Fibroblast of skin of right quadriceps (primary cell): ENCODE measurements around the gene ZRSR2.

Experiments
- DNase-seq: peaks from one replicate; pipeline ENCODE4 v3.0.0-alpha.2; 2013

ZRSR2 gene

DNA sequence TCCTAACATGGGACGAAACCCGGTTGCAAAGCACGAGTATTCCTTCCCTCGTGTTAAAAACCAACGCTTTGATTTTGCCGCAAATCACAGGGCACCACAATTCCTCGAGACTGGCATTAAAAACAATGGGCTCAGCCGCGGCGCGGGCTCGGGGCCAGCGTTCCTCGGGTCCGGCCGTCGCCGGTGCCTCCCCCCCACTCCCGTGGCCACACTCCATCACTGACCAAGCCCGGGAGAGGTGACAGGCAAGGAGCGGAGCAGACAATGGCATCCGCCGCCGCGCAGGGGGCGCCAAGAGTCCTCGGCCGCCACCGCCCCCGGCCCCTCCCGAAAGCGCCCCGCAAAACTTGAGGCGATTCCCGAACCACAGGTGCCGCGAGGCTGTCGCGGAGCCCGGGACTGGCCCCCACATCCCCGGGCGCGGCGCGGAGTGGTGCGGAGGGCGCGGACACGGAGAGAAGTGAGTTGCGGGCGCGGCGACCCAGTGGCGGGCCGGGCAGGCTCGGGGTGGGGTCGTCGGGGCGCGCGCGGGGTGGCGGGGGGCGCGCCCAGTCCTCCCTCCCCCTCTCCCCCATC, 63.9 kb downstream of the ZRSR2 start:
- no peak for DNase-seq

DNA sequence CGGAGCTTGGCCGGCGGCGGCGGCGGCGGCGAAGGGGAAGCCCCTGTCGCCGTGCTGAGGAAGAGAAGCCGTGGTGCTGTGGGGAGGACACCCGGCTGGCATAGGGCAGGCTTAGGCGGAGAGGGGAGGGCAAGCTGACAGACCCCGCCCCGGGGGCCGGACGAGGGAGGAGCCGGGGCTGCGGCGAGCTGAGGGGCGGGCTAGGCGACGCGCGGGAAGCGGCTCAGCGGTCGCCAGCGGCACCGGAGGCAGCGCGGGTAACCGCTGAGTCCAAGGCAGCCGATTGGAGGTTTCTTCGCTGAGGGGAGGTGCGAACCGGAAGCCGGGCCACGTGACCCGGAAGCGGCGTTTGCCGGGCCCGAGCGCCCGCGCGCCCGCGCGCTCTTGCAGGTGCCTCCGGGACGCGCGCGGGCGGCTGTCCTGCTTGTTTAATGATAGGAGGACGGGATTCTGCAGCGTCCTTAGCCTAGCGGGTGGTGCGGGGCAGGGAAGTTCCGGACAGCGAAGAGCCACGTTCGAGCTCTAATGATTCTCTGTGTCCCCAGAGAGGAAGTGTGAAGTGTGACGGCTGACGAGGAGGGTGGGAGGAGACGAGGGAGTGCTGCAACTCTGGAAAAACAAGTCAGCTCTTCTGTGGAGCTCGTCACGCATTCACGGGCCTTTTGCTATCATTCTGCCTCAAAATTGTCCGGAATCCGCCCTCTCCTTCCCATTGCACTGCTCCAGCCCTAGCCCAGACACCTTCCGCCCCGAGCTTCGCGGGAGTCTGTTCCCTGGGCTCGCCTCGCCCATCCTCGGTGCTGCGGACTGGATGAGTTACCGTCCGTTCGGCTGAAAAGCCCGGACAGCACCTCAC, 64.7 kb downstream of the ZRSR2 start, which contains the start of gene AP1S2:
AP1S2 (minus strand) TSS at position 102 of the 856 bp plus-strand sequence. CDS start 2,289 bp downstream, outside the sequence.
- DNase-seq, result peak; percentile 92

DNA sequence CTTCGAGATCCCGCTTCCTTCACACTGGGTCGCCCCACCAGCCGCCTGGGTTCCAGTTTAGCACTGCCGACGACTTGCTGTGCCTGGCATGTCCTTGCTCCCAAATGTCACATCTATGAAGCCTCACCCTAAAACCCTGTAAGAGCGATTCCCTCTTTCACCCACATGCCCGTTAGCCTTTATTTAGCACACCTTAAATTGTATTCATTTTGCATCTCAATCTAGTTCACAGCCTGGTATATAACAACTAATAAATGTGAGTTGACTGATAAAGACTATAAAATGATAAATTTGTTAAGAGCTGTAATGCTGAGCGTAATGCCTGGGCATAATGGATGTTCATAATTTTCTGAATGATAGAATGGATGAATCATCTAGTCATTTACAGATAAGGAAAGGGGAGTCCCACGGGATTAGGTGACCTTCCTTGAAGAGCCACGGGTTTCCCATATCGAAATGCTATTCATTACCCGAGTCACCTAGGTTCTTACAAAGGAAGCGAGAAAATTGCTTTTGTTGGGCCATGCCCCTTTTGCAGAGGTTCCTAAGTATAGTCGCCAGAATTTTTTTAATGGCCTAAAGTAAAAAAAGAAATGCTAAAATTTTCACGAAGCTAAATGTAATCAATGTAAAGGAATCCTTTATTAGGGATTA, 65.4 kb downstream of the ZRSR2 start:
- DNase-seq, result no peak

DNA sequence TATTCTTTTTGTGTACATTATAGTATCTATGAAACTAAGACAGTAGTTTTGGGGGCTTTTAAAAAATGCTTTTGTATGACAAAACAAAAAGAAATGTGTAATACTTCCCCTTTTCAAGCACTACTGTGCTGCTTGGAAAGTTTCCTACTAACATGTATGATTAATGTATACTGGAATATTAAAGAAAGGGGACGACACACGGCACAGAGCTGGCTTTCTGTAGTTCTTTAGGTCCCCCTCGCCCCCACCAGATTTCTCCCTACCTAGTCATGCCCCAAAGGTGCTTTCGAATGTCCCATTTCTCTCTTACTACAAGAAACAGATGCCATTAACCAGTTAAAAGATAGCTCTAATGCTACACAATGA, 65.9 kb downstream of the ZRSR2 start:
- DNase-seq, result no peak

DNA sequence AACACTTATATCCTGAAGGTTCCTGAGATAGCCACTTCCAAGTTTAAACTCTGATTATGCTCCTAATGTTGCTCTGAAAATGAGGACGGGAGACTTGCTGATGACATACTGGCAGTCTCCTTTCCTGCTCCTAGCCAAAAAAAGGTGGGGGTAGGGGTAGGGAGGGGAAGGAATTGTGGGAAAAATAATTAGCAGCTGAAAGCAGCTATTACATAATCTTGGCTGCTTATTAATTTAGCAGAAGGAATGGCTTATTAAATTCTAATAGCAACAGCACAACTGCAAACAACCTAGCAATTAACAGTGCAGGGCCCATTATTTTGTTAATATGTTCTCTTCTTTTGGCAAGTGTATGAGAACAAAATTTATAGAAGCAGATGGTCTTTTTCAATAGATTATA, 66.4 kb downstream of the ZRSR2 start:
- no peak for DNase-seq

DNA sequence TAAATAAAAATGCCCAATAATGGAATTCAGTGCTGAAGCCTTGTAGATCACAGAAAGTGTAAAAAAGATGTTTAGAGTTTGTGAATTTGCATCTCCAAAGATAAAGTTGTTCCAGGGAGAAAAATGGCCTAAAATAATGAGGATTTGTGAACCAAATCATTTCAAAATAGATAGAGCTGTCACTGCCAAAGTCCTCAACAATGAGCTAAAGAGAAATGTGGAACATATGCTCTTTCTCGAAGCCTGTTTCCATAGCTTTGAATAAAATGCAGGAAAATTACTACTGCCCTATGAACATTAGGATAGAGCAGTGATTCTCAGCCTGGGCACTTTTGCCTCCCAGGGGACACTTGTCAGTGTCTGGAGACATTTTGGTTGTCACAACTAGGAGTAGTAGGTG, 67.8 kb downstream of the ZRSR2 start:
- DNase-seq, result no peak

DNA sequence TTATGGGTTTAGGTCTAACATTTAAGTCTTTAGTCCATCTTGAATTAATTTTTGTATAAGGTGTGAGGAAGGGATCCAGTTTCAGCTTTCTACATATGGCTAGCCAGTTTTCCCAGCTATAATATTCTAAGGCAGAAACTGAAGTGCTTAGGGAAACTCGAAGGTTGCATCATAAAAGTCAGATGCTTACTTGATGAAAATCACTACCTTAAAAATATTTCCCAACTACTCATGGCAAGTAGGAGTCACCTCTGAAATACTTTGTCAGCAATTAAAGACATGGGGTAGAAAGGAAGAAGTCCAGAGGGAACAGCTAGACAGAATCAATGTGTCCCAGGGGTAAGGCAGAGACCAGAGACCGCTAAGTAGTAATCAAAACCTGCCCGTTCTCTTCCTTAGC, 70.6 kb downstream of the ZRSR2 start:
- no peak for DNase-seq

DNA sequence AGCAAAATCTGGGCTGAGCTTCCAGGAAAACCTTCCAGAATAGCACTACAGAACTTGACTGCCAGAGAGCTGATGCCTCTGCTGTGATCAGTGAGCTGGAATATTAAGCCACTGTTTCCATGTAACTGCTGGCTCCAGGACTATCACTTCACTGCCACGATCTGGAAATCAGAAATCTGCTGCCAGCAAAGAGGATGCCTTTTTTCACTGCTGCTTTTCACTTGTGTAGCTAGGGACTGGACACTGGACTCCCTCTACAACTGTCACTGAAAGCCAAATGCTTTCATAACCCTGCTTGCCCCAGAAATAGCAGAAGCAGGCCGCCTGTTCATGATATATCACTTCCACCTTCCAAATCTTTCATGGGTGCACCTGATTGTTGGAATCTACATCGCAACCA, 73.7 kb downstream of the ZRSR2 start:
- no peak for DNase-seq

DNA sequence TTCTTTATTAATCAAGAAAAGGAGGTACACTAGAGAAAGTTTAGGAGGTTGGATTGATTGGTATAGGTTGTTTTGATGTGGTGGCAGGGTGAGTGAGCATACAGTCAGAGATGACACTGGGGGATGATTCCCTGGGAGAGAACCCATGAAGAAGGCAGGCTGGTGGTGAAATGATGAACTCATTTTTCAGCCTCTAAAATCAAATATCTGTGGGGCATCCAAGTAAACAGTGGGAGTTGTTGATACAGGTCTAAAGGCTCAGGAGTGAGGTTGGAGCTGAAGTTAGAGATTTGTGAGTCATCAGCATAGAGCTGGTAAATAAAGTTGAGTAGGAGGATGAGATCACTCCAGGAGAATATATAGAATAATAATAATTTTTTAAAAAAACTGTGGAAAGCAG, 74.3 kb downstream of the ZRSR2 start:
- peak; percentile 3 for DNase-seq

DNA sequence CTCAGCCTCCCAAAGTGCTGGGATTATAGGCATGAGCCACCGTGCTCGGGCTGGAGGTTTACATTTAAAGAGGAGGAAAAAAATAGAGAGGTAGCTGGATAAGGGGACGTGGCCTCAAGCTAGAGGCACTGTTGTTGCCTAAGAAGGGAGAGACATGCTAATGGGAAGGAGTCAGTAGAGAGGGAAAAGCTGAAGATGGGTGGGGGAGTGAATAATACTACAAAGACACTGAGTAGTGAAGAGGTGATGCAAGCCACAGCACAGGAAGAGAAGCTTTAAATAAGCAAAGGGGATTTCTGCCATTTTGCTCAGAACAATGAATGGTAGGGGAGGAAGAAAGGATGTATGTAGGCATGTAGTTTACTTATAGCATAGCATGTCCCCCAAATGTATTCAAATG, 75.9 kb downstream of the ZRSR2 start:
- no peak for DNase-seq

DNA sequence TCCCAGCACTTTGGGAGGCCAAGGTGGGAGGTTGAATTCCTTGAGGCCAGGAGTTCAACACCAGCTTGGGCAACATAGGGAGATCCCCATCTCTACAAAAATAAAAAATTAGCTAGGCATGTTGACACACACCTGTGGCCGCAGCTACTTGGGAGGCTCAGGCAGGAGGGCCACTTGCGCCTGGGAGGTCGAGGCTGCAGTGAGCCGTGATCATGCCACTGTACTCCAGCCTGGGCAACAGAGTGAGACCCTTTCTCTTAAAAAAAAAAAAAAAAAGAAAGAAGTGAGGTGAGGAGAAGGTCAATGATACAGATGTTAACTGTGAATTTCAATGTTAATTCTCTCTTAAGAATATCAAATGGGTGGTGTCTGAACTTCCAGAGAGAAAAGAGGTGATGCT, 79.4 kb downstream of the ZRSR2 start:
- no peak for DNase-seq

DNA sequence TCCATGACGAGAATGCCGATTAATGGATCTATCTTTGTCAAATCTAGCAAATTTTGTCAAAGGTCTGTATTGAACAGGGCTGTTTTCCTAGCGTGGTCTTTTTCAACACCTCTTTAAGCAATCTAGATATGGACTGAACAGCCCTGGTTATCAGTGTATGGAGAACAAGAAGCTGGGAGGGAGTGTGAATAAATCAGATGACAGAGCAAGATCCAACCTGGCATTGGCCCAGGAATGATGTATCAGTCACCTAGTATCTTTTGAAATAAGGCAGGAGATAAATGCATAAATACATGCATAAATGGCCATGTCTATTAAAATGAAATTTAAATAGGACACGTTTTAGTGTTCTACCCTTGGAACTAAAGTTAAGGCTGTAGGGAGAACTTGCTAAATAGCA, 80.0 kb downstream of the ZRSR2 start:
- no peak for DNase-seq
